Measurements from ENCODE around the gene SUSD2.

DNA sequence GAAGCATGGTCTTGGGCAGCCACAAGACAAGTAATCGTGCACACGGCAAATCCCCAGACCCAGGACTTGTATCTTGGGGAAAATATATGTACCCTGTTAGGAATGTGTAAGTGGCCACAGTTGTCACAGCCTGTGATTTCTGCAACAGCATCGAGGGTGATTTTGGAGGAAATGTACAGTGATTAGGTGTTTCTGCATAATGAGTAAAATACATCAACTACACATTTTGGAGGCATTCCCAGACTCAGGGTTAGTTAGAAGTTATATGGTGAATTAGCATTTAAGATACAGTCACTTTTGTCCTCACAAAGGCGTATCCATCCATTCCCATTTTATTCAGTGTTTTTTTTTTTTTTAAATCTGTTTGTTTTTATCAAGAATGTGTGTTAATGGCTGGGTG, 28.4 kb downstream of the SUSD2 start:
- TF ChIP-seq PHF8 (IDR thresholded peaks at IDR 0.05; ENCODE audit: borderline replicate concordance, low read depth) = no peak
- TF ChIP-seq, protein P1, sequence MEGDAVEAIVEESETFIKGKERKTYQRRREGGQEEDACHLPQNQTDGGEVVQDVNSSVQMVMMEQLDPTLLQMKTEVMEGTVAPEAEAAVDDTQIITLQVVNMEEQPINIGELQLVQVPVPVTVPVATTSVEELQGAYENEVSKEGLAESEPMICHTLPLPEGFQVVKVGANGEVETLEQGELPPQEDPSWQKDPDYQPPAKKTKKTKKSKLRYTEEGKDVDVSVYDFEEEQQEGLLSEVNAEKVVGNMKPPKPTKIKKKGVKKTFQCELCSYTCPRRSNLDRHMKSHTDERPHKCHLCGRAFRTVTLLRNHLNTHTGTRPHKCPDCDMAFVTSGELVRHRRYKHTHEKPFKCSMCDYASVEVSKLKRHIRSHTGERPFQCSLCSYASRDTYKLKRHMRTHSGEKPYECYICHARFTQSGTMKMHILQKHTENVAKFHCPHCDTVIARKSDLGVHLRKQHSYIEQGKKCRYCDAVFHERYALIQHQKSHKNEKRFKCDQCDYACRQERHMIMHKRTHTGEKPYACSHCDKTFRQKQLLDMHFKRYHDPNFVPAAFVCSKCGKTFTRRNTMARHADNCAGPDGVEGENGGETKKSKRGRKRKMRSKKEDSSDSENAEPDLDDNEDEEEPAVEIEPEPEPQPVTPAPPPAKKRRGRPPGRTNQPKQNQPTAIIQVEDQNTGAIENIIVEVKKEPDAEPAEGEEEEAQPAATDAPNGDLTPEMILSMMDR (IDR thresholded peaks at IDR 0.05) = no peak
- TF ChIP-seq RAD21 (conservative IDR thresholded peaks at IDR 0.05 in 1 of 2, IDR thresholded peaks at IDR 0.05 in 1 of 2) = no peak
- TF ChIP-seq POLR2A (IDR thresholded peaks at IDR 0.05; ENCODE audit: low read length) = no peak

Measured in A549 (cell line).